ENCODE results near the gene ARAF. TPM values are rescaled to one million over a fixed set of nuclear protein-coding genes. Genes with fewer than 3 reads are reported as not detected.

ARAF gene
- polyA plus RNA-seq, 1 experiment: 27.3 TPM

DNA sequence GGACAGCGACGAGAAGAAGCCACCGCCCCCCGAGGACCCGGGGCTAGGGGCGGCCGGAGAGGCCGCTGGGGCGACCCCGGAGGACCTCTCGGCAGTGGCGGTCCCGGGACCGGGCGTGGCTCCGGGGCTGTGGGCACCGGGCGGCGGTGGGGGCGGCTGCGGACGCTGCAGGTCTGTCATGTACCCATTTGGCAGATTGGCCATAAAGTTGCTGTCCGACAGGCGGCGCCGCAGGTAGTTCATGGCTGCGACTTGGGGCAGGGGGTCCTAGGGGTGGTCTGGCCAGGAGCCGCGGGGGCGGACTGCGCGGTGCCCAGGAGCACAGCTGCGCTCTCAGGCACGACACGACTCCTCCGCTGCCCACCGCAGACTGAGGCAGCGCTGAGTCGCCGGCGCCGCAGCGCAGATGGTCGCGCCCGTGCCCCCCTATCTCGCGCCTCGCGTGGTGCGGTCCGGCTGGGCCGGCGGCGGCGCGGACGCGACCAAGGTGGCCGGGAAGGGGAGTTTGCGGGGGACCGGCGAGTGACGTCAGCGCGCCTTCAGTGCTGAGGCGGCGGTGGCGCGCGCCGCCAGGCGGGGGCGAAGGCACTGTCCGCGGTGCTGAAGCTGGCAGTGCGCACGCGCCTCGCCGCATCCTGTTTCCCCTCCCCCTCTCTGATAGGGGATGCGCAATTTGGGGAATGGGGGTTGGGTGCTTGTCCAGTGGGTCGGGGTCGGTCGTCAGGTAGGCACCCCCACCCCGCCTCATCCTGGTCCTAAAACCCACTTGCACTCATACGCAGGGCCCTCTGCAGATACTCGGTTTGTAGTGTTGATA, 58.7 kb downstream of the ARAF start, which contains the start of gene SYN1:
Gene SYN1 (minus strand): TSS at position 372 of the 817 bp plus-strand sequence. CDS start 129 bp downstream, at position 243.
- Histone ChIP-seq H3K9me3 (ENCODE audit: control insufficient read depth, insufficient read depth, low read length) (no peaks in the 10 kb centered on the region), H3K4me3 (ENCODE audit: low read depth, low read length) (peak within 1 kb of the TSS; percentile 54), H3K27ac (ENCODE audit: low read depth, low read length) (no peak within 1 kb of the TSS), H3K27me3 (ENCODE audit: control insufficient read depth, insufficient read depth, low read length) (no peaks in the 10 kb centered on the region)
- peak; percentile 42 for DNase-seq (ENCODE audit: low read depth, low spot score)
- TF ChIP-seq, protein P1, sequence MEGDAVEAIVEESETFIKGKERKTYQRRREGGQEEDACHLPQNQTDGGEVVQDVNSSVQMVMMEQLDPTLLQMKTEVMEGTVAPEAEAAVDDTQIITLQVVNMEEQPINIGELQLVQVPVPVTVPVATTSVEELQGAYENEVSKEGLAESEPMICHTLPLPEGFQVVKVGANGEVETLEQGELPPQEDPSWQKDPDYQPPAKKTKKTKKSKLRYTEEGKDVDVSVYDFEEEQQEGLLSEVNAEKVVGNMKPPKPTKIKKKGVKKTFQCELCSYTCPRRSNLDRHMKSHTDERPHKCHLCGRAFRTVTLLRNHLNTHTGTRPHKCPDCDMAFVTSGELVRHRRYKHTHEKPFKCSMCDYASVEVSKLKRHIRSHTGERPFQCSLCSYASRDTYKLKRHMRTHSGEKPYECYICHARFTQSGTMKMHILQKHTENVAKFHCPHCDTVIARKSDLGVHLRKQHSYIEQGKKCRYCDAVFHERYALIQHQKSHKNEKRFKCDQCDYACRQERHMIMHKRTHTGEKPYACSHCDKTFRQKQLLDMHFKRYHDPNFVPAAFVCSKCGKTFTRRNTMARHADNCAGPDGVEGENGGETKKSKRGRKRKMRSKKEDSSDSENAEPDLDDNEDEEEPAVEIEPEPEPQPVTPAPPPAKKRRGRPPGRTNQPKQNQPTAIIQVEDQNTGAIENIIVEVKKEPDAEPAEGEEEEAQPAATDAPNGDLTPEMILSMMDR (IDR thresholded peaks at IDR 0.05; ENCODE audit: low read depth, low read length): no peak
- CTCF ChIA-PET: interaction anchor here (0.7 kb wide), 1 partner anchor 24 kb away, joined by 3 read pairs; no protein-coding TSS in a partner anchor
- POLR2A ChIA-PET: no interaction called here

- TF ChIP-seq, protein P1 (IDR thresholded peaks at IDR 0.05; ENCODE audit: low read depth, low read length): no peak
- no peak for DNase-seq (ENCODE audit: low read depth, low spot score)
- ChIA-PET POLR2A (no interaction called here), CTCF (interaction anchor here (0.7 kb wide), 1 partner anchor 23 kb away, joined by 3 read pairs; no protein-coding TSS in a partner anchor)
- Histone ChIP-seq H3K27me3 (ENCODE audit: control insufficient read depth, insufficient read depth, low read length) (no peaks in the 10 kb centered on the region), H3K27ac (ENCODE audit: low read depth, low read length) (no peak overlapping the region), H3K9me3 (ENCODE audit: control insufficient read depth, insufficient read depth, low read length) (no peaks in the 10 kb centered on the region), H3K4me3 (ENCODE audit: low read depth, low read length) (no peak overlapping the region)
Observed at GRCh38 chrX:47620303-47620685, 59.3 kb downstream of the ARAF start.

Small RNAs within 50 kb of the gene (small RNA-seq; reads per million reads assigned to genes)
- gene MIR4769 (ENCODE audit: insufficient read length, low read depth): not detected

Other genes starting within 250 kb of the ARAF start
- gene ZNF157, start 190.6 kb upstream of the ARAF start, polyA plus RNA-seq (2011; rRNA removed): 0.07 and 0.10 TPM in 2 replicates
- 4.5 and 6.2 TPM in 2 replicates for gene ZNF41, start 78.0 kb upstream of the ARAF start, polyA plus RNA-seq (2011; rRNA removed)
- gene TIMP1, start 21.2 kb downstream of the ARAF start, polyA plus RNA-seq (2011; rRNA removed): 1,256 and 2,140 TPM in 2 replicates
- 0.24 and 0.37 TPM in 2 replicates for gene SYN1, start 58.7 kb downstream of the ARAF start, polyA plus RNA-seq (2011; rRNA removed)
- 0.02 and 0.05 TPM in 2 replicates for gene CFP, start 68.7 kb downstream of the ARAF start, polyA plus RNA-seq (2011; rRNA removed)
- gene ELK1, start 89.4 kb downstream of the ARAF start, polyA plus RNA-seq (2011; rRNA removed): 22.4 and 24.1 TPM in 2 replicates
- 81.7 and 96.1 TPM in 2 replicates for gene UXT, start 98.0 kb downstream of the ARAF start, polyA plus RNA-seq (2011; rRNA removed)

Data from AG04450 (cell line).